Measurements from ENCODE around the gene LMBR1L. TPM values are rescaled to one million over a fixed set of nuclear protein-coding genes. Genes with fewer than 3 reads are reported as not detected.
A peak's percentile ranks its signal among the peaks of the same experiment; 100 is the strongest.
"Not testable (repeated sequence)": the region's sequence is repeated elsewhere in the genome, so short reads cannot be mapped to it uniquely, and the experiment has no call there.

The LMBR1L gene, protein sequence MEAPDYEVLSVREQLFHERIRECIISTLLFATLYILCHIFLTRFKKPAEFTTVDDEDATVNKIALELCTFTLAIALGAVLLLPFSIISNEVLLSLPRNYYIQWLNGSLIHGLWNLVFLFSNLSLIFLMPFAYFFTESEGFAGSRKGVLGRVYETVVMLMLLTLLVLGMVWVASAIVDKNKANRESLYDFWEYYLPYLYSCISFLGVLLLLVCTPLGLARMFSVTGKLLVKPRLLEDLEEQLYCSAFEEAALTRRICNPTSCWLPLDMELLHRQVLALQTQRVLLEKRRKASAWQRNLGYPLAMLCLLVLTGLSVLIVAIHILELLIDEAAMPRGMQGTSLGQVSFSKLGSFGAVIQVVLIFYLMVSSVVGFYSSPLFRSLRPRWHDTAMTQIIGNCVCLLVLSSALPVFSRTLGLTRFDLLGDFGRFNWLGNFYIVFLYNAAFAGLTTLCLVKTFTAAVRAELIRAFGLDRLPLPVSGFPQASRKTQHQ
- 10 to 100 TPM; 37.7 to 40.8 TPM for total RNA-seq
- long read RNA-seq, donor 1, partial matches to known transcripts = 0 of 6 reads
- long read RNA-seq, donor 1, other reads (novel, unspliced or antisense) = 3 of 6 reads
- long read RNA-seq, donor 2, transcript LMBR1L-201 (17 exons, 2,934 nt) = major isoform, 13 of 41 reads
- long read RNA-seq, donor 2, partial matches to known transcripts = 8 of 41 reads
- long read RNA-seq, donor 2, other reads (novel, unspliced or antisense) = 18 of 41 reads

DNA sequence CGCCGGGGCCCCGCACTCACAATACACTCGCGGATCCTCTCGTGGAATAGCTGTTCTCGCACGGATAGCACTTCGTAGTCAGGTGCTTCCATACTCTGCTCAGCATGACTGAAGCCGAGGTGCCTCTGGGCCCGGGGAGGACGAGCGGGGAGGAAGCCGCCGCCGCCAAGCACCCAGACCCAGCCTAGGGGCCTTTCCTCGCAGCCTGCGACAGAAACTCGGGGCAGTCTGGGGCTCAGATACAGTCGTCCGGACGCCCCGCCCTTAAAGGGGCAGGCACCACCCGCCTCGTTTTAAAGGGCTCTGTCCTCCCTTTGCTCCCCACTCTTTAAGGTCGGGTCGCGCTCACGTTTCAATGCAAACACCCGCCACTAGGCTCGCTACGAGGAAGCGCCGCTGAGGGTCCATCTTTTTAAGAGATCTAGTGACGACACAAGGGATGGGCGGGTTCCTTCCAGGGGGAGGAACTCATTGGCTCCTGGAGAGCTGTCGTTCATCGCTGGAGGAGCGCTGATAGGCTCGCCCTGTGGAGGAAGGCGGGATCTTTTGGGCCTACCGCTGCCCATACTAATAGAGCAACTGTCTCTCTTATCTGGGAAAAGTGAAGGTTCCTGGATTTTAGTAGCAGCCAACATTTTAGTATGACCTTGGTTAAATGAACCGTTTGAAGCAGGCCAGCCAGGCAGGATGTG, at the start of gene LMBR1L:
LMBR1L (minus strand) TSS at position 384 of the 692 bp plus-strand sequence; CDS start at position 92, 292 bp downstream.
- intact Hi-C loops (cut with DNase I) = no loop called here
- DNase-seq (ENCODE audit: low spot score) = peak; percentile 98

DNA sequence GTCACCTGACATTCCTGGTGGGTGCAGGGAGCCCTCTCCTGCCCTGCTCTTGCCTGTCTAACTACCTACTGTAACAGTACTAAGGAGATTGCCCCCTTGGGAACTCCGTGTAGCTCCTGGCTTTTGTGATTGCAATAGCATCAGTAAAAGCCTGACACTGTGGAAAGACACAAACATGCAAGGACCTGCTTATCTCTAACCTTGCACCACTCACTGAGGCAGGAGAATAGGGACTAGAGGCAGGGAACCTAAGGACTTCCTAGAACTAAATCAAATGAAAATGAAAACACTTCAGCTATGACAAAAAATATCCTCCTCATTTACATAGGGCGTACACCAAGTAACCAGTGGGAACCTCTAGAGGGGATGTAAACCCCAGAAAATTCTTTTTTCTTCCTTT, 49.8 kb upstream of the LMBR1L start:
- intact Hi-C loops (cut with DNase I) = no loop called here

DNA sequence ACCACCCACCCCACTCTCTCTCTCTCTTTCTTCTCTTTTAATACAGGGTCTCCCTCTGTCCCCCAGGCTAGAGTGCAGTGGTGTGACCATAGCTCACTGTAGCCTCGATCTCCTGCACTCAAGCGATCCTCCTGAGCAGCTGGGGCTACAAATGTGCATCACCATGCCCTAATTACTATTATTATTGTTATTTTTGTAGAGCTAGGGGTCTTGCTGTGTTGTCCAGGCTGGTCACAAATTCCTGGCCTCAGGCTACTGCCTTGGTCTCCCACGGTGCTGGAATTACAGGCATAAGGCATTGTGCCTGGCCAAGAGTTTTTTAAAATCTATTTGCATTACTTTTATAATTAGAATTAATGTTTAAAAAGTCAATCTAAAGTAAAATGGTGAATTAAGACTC, 43.6 kb upstream of the LMBR1L start:
- intact Hi-C loops (cut with DNase I) = no loop called here
- no peak for DNase-seq (ENCODE audit: low spot score)

More for the DNA sequence above, 49.8 kb upstream of the LMBR1L start:
- no peak for DNase-seq (ENCODE audit: low spot score)

DNA sequence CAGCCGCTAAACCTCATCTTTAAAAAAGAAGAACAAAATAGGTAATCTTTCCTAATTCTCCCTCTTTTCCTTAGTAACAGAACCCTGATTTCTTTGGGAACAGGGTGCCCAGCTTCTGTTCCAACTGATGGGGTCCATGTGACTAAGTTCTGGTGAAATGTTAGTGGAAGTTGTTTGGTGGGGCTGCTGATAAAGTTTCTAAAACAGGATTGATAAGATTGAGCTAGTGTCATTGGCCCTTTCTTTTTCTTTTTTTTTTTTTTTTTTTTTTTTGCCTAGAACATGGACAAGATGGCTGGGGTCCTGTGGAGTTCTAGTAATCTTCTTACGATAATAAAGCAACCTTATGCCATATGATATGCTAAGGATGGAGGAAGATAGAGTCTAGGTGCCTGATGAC, 36.7 kb upstream of the LMBR1L start:
- intact Hi-C loops (cut with DNase I) = no loop called here

DNA sequence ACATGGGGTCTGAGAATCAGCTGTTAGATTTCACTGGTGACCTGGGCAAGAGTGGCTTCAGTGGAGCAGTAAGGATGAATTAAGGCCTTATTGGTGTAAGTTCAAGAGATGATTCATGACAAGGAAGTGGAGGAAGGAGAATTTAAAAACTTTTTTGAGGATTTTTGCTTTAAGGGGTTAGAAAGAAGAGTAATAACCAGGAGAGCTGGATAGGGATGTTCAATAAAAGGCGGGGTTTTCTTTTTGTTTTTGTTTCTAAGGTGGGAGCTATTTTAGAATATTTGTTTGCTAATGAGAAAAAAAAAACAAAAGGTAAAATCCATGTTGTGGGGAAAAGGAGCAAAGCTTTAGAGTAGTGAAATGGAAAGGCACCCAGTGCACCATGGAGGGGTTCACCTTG, 35.8 kb upstream of the LMBR1L start:
- intact Hi-C loops (cut with DNase I) = no loop called here
- DNase-seq (ENCODE audit: low spot score) = no peak

More for the DNA sequence above, 36.7 kb upstream of the LMBR1L start:
- no peak for DNase-seq (ENCODE audit: low spot score)

DNA sequence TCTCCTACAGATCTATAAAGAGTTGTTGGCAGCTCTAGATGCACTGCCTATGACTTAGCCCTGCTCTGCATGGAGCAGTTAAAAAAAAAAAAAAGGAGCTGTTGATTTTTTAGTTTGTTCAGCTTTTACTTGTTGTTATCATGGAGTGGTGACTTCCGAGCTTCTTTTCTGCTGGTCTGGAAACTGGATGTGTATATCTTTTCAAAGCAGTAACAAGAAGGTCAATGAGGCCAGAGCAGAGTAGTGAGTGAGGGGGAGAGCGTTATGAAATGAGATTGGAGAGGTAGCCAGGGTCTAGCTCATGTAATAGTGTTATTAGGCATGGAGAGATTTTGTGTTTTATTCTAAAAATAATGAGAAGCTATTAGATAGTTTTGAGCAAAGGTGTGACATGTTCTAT, 33.7 kb upstream of the LMBR1L start:
- intact Hi-C loops (cut with DNase I) = no loop called here
- DNase-seq (ENCODE audit: low spot score) = no peak

DNA sequence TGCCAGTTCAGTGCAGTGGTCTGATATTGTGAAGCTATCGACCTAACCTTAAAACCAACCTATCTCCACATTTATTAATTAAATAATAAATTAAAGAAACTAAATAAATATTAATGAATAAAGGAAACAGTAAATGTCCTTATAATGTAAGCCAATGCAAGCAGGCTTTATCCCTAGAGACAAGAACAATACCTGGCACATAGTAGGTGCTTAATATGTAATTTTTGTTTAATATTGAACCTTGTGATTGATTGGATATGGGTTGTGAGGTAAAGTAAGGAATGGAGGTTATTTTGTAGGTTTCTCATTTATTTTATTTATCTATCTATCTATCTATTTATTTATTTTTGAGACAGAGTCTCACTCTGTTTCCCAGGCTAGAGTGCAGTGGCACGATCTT, 28.4 kb upstream of the LMBR1L start:
- DNase-seq (ENCODE audit: low spot score) = no peak
- intact Hi-C loops (cut with DNase I) = loop anchor here (10.0 kb wide), 2 partner anchors 46 to 96 kb away; partner anchors contain the start of gene TUBA1A (in 1 of the 2)

DNA sequence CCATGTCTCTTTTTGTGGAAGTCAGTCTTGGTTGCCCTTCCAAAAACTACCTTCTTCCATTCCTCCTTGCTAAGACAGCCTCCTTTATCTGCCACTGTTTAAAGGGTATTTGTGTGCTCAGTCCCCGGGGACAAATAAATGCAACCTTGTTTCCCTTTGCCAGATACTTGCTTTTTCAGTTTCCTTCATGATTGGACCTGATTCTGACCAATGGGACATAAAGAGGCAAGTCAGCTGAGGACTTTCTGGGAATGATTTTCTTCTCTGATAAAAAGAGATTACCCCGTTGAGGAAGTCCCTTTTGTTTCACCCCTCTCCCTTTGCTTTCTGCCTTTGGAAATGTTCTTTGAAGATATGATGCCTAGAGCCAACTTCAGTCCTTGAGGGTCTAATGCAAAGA, 27.9 kb upstream of the LMBR1L start:
- no peak for DNase-seq (ENCODE audit: low spot score)
- intact Hi-C loops (cut with DNase I) = loop anchor here (10.0 kb wide), 2 partner anchors 46 to 96 kb away; partner anchors contain the start of gene TUBA1A (in 1 of the 2)

DNA sequence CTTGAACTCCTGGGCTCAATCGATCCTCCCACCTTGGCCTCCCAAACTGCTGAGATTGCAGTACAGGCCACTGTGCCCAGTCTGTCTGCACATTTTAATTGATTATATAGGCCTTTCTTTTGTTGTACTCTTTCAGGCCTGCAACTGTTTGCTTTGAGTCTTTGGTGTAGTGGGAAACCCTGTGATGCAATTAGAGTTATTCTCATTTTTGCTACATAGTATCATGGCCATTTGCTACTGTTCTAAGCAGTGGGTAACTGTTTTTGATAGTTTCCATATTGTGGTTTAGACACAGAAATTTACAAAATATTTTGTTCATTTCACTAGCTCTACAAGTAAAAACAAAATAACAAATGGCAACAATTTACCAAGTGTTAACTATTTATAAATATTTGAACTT, 26.8 kb upstream of the LMBR1L start:
- no peak for DNase-seq (ENCODE audit: low spot score)
- intact Hi-C loops (cut with DNase I) = loop anchor here (10.0 kb wide), 2 partner anchors 47 to 97 kb away; partner anchors contain the start of gene TUBA1A (in 1 of the 2)

DNA sequence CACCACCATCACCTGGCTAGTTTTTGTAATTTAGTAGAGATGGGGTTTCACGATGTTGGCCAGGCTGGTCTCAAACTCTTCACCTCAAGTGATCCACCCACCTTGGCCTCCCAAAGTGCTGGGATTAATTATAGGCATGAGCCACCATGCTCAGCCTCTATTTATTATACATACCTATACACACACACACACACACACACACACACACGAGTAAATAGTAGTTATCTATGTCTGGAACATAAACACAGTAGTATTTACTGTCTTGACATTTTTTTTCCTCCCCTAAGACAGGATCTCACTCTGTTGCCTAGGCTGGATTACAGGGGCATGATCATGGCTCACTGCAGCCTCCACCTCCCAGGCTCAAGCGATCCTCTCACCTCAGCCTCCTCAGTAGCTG, 26.4 kb upstream of the LMBR1L start:
- not testable (repeated sequence) for DNase-seq (ENCODE audit: low spot score)
- intact Hi-C loops (cut with DNase I) = loop anchor here (10.0 kb wide), 2 partner anchors 48 to 98 kb away; partner anchors contain the start of gene TUBA1A (in 1 of the 2)

DNA sequence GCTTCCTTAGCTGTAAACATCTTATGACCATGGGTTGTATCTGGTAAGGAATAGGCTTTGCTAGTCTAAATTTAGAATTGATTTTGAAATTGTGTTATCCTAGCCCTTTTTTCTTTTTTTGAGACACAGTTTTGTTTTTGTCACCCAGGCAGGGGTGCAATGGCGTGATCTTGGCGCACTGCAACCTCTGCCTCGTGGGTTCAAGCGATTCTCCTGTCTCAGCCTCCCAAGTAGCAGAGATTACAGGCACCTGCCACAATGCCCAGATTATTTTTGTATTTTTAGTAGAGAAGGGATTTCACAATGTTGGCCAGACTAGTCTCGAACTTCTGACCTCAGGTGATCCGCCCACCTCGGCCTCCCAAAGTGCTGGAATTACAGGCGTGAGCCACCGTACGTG, 22.9 kb upstream of the LMBR1L start:
- intact Hi-C loops (cut with DNase I) = loop anchor here (5.0 to 10.0 kb wide), 3 partner anchors 51 to 101 kb away; partner anchors contain the start of gene TUBA1A (in 1 of the 2)
- DNase-seq (ENCODE audit: low spot score) = no peak

DNA sequence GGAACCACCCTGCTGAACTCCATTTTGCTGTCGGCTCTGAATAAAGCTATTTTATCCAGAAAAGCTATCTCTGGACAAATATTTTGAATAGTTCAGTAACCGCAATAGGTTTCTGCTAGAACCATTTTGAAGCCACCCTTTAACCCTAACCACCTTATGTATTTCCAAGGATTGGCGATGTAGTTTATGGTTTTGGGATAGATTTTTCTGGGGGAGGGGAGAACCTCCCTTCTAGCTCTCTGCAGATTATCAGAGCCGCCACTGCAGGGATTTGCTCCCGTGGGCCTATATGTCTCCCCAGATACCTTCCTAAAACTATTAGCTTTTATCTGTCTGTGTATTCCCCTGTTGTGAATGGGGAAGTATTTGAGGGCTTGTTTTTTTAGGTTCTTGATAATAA, 22.4 kb upstream of the LMBR1L start:
- no peak for DNase-seq (ENCODE audit: low spot score)
- intact Hi-C loops (cut with DNase I) = loop anchor here (5.0 to 10.0 kb wide), 3 partner anchors 52 to 102 kb away; partner anchors contain the start of gene TUBA1A (in 1 of the 2)

DNA sequence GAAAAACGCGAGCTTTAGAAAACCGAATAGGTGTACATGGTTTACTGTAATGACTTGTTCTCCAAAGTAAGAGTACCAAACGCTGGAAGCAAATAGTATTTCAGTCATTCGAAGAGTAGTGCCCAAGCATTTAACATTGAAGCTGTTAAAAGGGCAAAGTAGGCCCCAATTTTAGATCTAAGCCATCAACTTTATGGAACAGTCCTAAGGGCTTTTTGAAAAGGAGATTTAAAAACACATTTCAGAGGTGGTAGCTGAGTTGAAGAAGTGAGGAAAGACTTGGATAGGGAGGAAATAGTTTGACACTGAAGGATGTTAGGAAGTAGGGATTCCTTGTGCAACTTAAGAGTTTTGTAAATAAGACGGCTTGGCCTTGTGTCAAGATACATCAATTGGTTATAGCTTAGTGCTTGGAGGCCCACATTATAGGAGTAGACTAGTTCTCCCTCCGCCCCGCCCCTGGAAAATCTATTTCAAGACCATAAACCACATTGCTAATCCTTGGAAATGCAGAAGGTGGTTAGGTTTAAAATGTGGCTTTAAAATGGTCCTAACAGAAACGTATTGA, 21.3 kb upstream of the LMBR1L start:
- intact Hi-C loops (cut with DNase I) = loop anchor here (2.0 to 10.0 kb wide), 4 partner anchors 53 to 103 kb away; partner anchors contain the start of gene TUBA1A (in 2 of the 2)
- no peak for DNase-seq (ENCODE audit: low spot score)

DNA sequence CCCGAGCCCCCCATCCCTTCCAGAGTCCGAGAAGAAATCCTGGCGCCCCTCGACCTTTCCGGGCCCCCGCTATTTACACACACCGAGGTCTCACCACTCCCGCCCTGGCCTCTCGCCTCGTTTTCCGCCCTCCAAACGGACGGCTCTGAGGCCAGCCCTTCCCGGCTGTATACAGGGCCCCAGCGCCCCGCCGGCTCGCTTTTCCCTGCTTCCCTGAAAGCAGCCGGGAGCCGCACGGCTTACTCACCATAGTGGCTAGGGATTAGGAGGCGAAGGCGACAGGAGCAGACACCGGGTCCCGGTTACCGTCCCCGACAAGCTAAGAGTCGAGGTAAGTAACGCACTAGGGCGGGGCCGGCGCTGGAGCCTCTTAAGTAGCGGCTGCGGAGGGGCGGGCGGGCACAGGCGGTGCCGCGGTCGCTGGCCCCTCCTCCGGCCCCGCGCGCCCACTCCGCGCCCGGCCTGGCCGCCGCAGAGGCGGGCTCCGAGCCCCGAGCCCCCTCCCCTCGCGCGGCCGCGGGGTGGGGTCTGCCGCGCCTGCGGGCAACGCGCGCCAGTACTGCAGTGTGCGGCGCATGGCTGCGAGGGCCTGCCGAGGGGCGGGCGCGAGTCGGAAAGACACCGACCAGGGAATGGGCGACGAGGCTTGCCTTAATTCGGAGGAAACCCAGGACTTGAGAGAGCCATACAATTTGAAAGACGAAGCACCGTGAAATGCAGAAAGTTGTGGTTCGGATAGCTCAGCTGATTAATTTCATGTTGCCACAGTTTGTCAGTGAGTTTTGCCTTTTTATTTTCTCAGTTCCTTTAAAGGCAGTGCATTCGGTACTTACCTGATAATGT, 20.6 kb upstream of the LMBR1L start, which contains the start of gene TUBA1B:
TUBA1B (minus strand) TSS at position 345 of the 843 bp plus-strand sequence; CDS start at position 250, 95 bp downstream.
- peak; percentile 98 for DNase-seq (ENCODE audit: low spot score)
- intact Hi-C loops (cut with DNase I) = loop anchor here (2.0 to 10.0 kb wide), 4 partner anchors 54 to 104 kb away; partner anchors contain the start of gene TUBA1A (in 2 of the 2)

DNA sequence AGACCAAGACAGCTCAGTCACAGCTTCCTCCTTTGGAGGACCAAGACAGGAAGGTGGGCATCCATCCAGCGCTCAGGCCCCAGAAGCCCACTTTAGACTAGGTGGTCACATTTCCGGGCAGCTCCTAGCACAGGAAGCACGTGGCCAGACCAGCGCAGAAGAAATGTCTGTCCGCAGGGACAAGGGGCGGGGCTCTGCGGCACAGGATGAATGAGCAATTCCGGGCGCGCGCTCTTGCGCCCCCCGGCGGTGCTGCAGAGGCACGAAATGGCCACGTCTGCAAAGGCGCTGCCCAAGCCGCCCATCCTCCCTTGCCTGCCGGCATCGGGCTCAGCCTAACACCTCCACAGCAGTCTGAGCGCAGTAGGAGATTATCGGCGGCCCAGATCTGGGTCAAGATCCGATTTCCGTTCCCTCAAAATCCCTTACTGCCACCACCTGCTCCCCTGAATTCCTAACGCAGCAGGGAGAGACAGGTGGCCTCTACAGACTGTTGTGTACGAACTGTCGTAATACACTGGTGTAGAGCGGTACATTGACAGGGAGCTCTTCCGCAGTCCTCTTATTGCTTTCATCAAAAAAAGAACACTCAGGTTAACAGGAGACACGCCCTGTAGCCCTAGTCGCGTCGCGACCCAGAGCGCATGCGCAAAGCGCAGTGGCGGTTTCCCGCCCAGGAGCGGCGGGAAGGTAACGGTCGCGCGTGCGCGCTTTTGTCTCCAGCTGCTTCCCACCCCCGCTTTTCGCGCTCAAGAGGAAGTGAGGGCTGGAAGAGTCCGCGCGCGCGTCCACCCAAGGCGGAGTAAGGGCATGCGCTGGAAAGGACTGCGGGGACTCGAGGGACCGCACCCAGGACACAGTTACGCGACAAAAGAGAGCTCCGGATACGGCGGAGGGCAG, 19.8 kb upstream of the LMBR1L start:
- peak; percentile 99 for DNase-seq (ENCODE audit: low spot score)
- intact Hi-C loops (cut with DNase I) = loop anchor here (2.0 to 10.0 kb wide), 4 partner anchors 54 to 104 kb away; partner anchors contain the start of gene TUBA1A (in 2 of the 2)

DNA sequence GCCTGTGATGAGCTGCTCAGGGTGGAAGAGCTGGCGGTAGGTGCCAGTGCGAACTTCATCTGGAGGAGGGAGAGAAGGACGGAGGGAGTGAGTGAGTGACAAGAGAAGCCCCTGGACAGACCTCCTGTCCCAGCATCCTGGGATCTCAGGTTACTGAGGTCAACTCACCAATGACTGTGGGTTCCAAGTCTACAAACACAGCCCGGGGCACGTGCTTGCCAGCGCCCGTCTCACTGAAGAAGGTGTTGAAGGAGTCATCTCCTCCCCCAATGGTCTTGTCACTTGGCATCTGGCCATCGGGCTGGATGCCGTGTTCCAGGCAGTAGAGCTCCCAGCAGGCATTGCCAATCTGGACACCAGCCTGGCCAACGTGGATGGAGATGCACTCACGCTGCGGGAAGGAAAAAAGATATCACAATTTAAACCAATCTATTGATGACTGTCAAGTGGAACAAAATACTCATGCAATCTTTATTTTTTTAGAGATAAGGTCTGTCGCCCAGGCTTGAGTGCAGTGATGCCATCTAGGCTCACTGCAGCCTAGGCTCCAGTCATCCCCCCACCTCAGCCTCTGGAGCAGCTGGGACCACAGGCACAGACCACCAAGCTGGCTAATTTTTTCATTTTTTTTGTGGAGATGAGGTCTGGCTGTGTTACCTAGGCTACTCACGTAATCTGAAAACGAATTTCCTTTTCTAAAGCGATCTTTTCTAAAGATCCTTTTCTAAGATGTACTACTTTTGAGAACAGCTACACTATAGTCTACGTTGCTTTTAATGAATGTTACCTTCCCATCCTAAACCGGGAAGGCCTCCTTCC, 18.9 kb upstream of the LMBR1L start:
- DNase-seq (ENCODE audit: low spot score) = no peak
- intact Hi-C loops (cut with DNase I) = loop anchor here (2.0 to 10.0 kb wide), 4 partner anchors 55 to 105 kb away; partner anchors contain the start of gene TUBA1A (in 2 of the 2)
